GM23338 (cell line): ENCODE measurements around the gene HBD. TPM values are rescaled to one million over a fixed set of nuclear protein-coding genes. Genes with fewer than 3 reads are reported as not detected.

ENCODE experiments used
- ATAC-seq: fragments of 200-7000 bp; cut with Tn5 transposase; 3 replicates; pipeline ENCODE4 v1.9.1; 2020
- DNase-seq: peaks from one replicate; pipeline ENCODE4 v3.0.0-alpha.2; 2015; ENCODE audit warnings: low spot score
- H2AFZ ChIP-seq: fragments of 200-600 bp; sonication (generic); 2 replicates; pipeline ENCODE4 v1.8.0; 2016; ENCODE audit warnings: antibody characterized with exemption, mild to moderate bottlenecking, moderate library complexity
- H3F3A ChIP-seq: fragments of 200-600 bp; sonication (generic); replicated peaks from 2 replicates; pipeline ENCODE4 v1.8.0; 2017; ENCODE audit warnings: antibody characterized with exemption, mixed run types, low read depth
- H3K27ac ChIP-seq: fragments of 200-600 bp; sonication (generic); 2 replicates; pipeline ENCODE4 v1.6.1; 2016; ENCODE audit warnings: low read depth
- H3K27me3 ChIP-seq: fragments of 200-600 bp; sonication (generic); 2 replicates; pipeline ENCODE4 v1.8.0; 2016; ENCODE audit warnings: mild to moderate bottlenecking, mixed run types, moderate library complexity; ENCODE audit not compliant: insufficient read depth
- H3K36me3 ChIP-seq: fragments of 200-600 bp; sonication (generic); 2 replicates; pipeline ENCODE4 v1.8.0; 2016; ENCODE audit warnings: mild to moderate bottlenecking; ENCODE audit not compliant: insufficient read depth
- H3K4me1 ChIP-seq: fragments of 200-600 bp; sonication (generic); 2 replicates; pipeline ENCODE4 v1.8.0; 2016; ENCODE audit warnings: mild to moderate bottlenecking, moderate library complexity; ENCODE audit not compliant: insufficient read depth
- H3K4me2 ChIP-seq: fragments of 200-600 bp; sonication (generic); 2 replicates; pipeline ENCODE4 v1.7.1; 2017; ENCODE audit warnings: mixed run types
- H3K4me3 ChIP-seq: fragments of 200-600 bp; sonication (generic); 2 replicates; pipeline ENCODE4 v1.6.1; 2016; ENCODE audit warnings: mixed run types
- H3K79me2 ChIP-seq: fragments of 200-600 bp; sonication (generic); replicated peaks from 2 replicates; pipeline ENCODE4 v1.8.0; 2017; ENCODE audit warnings: mild to moderate bottlenecking; ENCODE audit not compliant: insufficient read depth
- H3K9me2 ChIP-seq: fragments of 200-600 bp; sonication (generic); 2 replicates; pipeline ENCODE4 v1.8.0; 2017; ENCODE audit not compliant: insufficient read depth
- H4K20me1 ChIP-seq: fragments of 200-600 bp; sonication (generic); replicated peaks from 2 replicates; pipeline ENCODE4 v1.8.0; 2017; ENCODE audit warnings: mild to moderate bottlenecking; ENCODE audit not compliant: insufficient read depth
- H3K27ac Mint-ChIP-seq: 2 replicates; pipeline ENCODE4 v1.8.0; 2020; ENCODE audit warnings: inconsistent platforms, mild to moderate bottlenecking, moderate library complexity, mixed read lengths
- H3K27me3 Mint-ChIP-seq: 3 replicates; pipeline ENCODE4 v1.8.0; 2022; ENCODE audit warnings: low read depth, mild to moderate bottlenecking, moderate library complexity, mixed read lengths, inconsistent platforms; ENCODE audit not compliant: insufficient read depth, poor library complexity
- H3K36me3 Mint-ChIP-seq: 3 replicates; pipeline ENCODE4 v1.8.0; 2021; ENCODE audit warnings: low read depth, mild to moderate bottlenecking, inconsistent platforms, moderate library complexity, mixed read lengths
- H3K4me1 Mint-ChIP-seq: 3 replicates; pipeline ENCODE4 v1.8.0; 2020; ENCODE audit warnings: mild to moderate bottlenecking, inconsistent platforms, mixed read lengths
- H3K4me3 Mint-ChIP-seq: 3 replicates; pipeline ENCODE4 v1.8.0; 2021; ENCODE audit warnings: moderate library complexity, mild to moderate bottlenecking, inconsistent platforms, mixed read lengths
- H3K9me3 Mint-ChIP-seq: 3 replicates; pipeline ENCODE4 v1.8.0; 2020; ENCODE audit warnings: moderate library complexity, mild to moderate bottlenecking, inconsistent platforms, mixed read lengths
- CREB1 ChIP-seq: fragments of 250-450 bp; sonication (Bioruptor Pico); IDR thresholded peaks from 2 replicates; pipeline ENCODE4 v1.5.0; 2020; ENCODE audit warnings: low read depth, mild to moderate bottlenecking, moderate library complexity
- EZH2 ChIP-seq: fragments of 200-600 bp; sonication (generic); IDR thresholded peaks from one replicate; pipeline ENCODE4 v1.8.0; 2017; ENCODE audit warnings: antibody characterized with exemption, mild to moderate bottlenecking, low read depth; ENCODE audit not compliant: unreplicated experiment
- EZH2phosphoT487 ChIP-seq: fragments of 200-600 bp; sonication (generic); IDR thresholded peaks from one replicate; pipeline ENCODE4 v1.8.1; 2018; ENCODE audit warnings: antibody characterized with exemption; ENCODE audit not compliant: unreplicated experiment
- JUNB ChIP-seq: IDR thresholded peaks from one replicate; pipeline ENCODE4 v1.6.1; 2016; ENCODE audit warnings: antibody characterized with exemption; ENCODE audit not compliant: unreplicated experiment
- NANOG ChIP-seq: IDR thresholded peaks from 2 replicates; pipeline ENCODE4 v1.6.1; 2016; ENCODE audit warnings: antibody characterized with exemption, borderline replicate concordance
- POLR2AphosphoS5 ChIP-seq: IDR thresholded peaks from 2 replicates; pipeline ENCODE4 v1.6.1; 2016; ENCODE audit warnings: antibody characterized with exemption, low read depth
- STAT1 ChIP-seq: IDR thresholded peaks from one replicate; pipeline ENCODE4 v1.6.1; 2016; ENCODE audit warnings: antibody characterized with exemption; ENCODE audit not compliant: unreplicated experiment
- ZNF114 ChIP-seq: fragments of 250-450 bp; sonication (Bioruptor Pico); IDR thresholded peaks from 2 replicates; pipeline ENCODE4 v1.5.0; 2020; ENCODE audit warnings: mild to moderate bottlenecking, moderate library complexity
- ZNF331 ChIP-seq: fragments of 250-450 bp; sonication (Bioruptor Pico); IDR thresholded peaks from 2 replicates; pipeline ENCODE4 v1.5.0; 2020; ENCODE audit warnings: low read depth, mild to moderate bottlenecking, moderate library complexity
- polyA plus RNA-seq: library from polyadenylated mRNA; unstranded; fragments of >200 nt; fragmentation: Nextera tagmentation; extraction: Ambion mirVana; gene quantifications from 2 replicates; pipeline ENCODE4 v1.2.1, GENCODE V29; 2016
- total RNA-seq: library from RNA; depleted of rRNA; stranded (reverse); fragments of >200 nt; shearing (Covaris generic); gene quantifications from 2 replicates; pipeline ENCODE4 v1.2.3, GENCODE V29; 2014
- TF ChIP-seq, protein P1 (sequence below): IDR thresholded peaks from one replicate; pipeline ENCODE4 v1.6.1; 2018; ENCODE audit warnings: antibody characterized with exemption; ENCODE audit not compliant: unreplicated experiment
- TF ChIP-seq, protein P2 (sequence below): IDR thresholded peaks from 2 replicates; pipeline ENCODE4 v1.6.1; 2016; ENCODE audit warnings: antibody characterized with exemption
- TF ChIP-seq, protein P3 (sequence below): fragments of 250-450 bp; sonication (Bioruptor Pico); IDR thresholded peaks from 2 replicates; pipeline ENCODE4 v1.5.0; 2020; ENCODE audit warnings: mild to moderate bottlenecking, moderate library complexity

Gene HBD
- total and polyA plus RNA-seq, 2 experiments from 2014 or later = not detected

GRCh38 chr11:5233307-5233706, 976 bp downstream of the HBD start:
- Mint-ChIP-seq H3K36me3 (no peaks in the 10 kb centered on the region), H3K4me3 (no peak overlapping the region), H3K27ac (no peak overlapping the region), H3K9me3 (no peaks in the 10 kb centered on the region), H3K4me1 (no peaks in the 10 kb centered on the region), H3K27me3 (no peaks in the 10 kb centered on the region)
- no peaks in the 10 kb centered on the region for H3F3A ChIP-seq
- H3K27ac ChIP-seq = no peak overlapping the region
- no peak overlapping the region for H3K4me2 ChIP-seq
- DNase-seq = no peak
- H3K79me2 ChIP-seq = no peaks in the 10 kb centered on the region
- H3K4me1 ChIP-seq = no peaks in the 10 kb centered on the region
- no peaks in the 10 kb centered on the region for H3K9me2 ChIP-seq
- no peak overlapping the region for H2AFZ ChIP-seq
- H3K4me3 ChIP-seq = no peak overlapping the region
- H4K20me1 ChIP-seq = no peaks in the 10 kb centered on the region
- H3K36me3 ChIP-seq = no peaks in the 10 kb centered on the region
- H3K27me3 ChIP-seq = no peaks in the 10 kb centered on the region
- ATAC-seq = no peak
- no peak for TF ChIP-seq ZNF331

- Histone ChIP-seq H2AFZ (no peak overlapping the region), H3K27me3 (no peaks in the 10 kb centered on the region), H3K27ac (no peak overlapping the region), H3K79me2 (no peaks in the 10 kb centered on the region), H3K4me3 (no peak overlapping the region), H3K9me2 (no peaks in the 10 kb centered on the region), H4K20me1 (no peaks in the 10 kb centered on the region), H3F3A (no peaks in the 10 kb centered on the region), H3K36me3 (no peaks in the 10 kb centered on the region), H3K4me1 (no peaks in the 10 kb centered on the region), H3K4me2 (no peak overlapping the region)
- no peak for ATAC-seq
- Mint-ChIP-seq H3K27me3 (no peaks in the 10 kb centered on the region), H3K36me3 (no peaks in the 10 kb centered on the region), H3K4me3 (no peak overlapping the region), H3K4me1 (no peaks in the 10 kb centered on the region), H3K27ac (no peak overlapping the region), H3K9me3 (no peaks in the 10 kb centered on the region)
- no peak for DNase-seq
- no peak for TF ChIP-seq JUNB
- TF ChIP-seq CREB1 (CRISPR knock-in tag) = no peak
- no peak for TF ChIP-seq EZH2
- TF ChIP-seq POLR2AphosphoS5 = no peak
- no peak for TF ChIP-seq STAT1
- TF ChIP-seq, protein P1, sequence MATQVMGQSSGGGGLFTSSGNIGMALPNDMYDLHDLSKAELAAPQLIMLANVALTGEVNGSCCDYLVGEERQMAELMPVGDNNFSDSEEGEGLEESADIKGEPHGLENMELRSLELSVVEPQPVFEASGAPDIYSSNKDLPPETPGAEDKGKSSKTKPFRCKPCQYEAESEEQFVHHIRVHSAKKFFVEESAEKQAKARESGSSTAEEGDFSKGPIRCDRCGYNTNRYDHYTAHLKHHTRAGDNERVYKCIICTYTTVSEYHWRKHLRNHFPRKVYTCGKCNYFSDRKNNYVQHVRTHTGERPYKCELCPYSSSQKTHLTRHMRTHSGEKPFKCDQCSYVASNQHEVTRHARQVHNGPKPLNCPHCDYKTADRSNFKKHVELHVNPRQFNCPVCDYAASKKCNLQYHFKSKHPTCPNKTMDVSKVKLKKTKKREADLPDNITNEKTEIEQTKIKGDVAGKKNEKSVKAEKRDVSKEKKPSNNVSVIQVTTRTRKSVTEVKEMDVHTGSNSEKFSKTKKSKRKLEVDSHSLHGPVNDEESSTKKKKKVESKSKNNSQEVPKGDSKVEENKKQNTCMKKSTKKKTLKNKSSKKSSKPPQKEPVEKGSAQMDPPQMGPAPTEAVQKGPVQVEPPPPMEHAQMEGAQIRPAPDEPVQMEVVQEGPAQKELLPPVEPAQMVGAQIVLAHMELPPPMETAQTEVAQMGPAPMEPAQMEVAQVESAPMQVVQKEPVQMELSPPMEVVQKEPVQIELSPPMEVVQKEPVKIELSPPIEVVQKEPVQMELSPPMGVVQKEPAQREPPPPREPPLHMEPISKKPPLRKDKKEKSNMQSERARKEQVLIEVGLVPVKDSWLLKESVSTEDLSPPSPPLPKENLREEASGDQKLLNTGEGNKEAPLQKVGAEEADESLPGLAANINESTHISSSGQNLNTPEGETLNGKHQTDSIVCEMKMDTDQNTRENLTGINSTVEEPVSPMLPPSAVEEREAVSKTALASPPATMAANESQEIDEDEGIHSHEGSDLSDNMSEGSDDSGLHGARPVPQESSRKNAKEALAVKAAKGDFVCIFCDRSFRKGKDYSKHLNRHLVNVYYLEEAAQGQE = no peak
- no peak for TF ChIP-seq NANOG
- no peak for TF ChIP-seq ZNF114 (CRISPR knock-in tag)
- TF ChIP-seq EZH2phosphoT487 = no peak
- TF ChIP-seq, protein P2, sequence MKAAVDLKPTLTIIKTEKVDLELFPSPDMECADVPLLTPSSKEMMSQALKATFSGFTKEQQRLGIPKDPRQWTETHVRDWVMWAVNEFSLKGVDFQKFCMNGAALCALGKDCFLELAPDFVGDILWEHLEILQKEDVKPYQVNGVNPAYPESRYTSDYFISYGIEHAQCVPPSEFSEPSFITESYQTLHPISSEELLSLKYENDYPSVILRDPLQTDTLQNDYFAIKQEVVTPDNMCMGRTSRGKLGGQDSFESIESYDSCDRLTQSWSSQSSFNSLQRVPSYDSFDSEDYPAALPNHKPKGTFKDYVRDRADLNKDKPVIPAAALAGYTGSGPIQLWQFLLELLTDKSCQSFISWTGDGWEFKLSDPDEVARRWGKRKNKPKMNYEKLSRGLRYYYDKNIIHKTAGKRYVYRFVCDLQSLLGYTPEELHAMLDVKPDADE = no peak
- TF ChIP-seq, protein P3, sequence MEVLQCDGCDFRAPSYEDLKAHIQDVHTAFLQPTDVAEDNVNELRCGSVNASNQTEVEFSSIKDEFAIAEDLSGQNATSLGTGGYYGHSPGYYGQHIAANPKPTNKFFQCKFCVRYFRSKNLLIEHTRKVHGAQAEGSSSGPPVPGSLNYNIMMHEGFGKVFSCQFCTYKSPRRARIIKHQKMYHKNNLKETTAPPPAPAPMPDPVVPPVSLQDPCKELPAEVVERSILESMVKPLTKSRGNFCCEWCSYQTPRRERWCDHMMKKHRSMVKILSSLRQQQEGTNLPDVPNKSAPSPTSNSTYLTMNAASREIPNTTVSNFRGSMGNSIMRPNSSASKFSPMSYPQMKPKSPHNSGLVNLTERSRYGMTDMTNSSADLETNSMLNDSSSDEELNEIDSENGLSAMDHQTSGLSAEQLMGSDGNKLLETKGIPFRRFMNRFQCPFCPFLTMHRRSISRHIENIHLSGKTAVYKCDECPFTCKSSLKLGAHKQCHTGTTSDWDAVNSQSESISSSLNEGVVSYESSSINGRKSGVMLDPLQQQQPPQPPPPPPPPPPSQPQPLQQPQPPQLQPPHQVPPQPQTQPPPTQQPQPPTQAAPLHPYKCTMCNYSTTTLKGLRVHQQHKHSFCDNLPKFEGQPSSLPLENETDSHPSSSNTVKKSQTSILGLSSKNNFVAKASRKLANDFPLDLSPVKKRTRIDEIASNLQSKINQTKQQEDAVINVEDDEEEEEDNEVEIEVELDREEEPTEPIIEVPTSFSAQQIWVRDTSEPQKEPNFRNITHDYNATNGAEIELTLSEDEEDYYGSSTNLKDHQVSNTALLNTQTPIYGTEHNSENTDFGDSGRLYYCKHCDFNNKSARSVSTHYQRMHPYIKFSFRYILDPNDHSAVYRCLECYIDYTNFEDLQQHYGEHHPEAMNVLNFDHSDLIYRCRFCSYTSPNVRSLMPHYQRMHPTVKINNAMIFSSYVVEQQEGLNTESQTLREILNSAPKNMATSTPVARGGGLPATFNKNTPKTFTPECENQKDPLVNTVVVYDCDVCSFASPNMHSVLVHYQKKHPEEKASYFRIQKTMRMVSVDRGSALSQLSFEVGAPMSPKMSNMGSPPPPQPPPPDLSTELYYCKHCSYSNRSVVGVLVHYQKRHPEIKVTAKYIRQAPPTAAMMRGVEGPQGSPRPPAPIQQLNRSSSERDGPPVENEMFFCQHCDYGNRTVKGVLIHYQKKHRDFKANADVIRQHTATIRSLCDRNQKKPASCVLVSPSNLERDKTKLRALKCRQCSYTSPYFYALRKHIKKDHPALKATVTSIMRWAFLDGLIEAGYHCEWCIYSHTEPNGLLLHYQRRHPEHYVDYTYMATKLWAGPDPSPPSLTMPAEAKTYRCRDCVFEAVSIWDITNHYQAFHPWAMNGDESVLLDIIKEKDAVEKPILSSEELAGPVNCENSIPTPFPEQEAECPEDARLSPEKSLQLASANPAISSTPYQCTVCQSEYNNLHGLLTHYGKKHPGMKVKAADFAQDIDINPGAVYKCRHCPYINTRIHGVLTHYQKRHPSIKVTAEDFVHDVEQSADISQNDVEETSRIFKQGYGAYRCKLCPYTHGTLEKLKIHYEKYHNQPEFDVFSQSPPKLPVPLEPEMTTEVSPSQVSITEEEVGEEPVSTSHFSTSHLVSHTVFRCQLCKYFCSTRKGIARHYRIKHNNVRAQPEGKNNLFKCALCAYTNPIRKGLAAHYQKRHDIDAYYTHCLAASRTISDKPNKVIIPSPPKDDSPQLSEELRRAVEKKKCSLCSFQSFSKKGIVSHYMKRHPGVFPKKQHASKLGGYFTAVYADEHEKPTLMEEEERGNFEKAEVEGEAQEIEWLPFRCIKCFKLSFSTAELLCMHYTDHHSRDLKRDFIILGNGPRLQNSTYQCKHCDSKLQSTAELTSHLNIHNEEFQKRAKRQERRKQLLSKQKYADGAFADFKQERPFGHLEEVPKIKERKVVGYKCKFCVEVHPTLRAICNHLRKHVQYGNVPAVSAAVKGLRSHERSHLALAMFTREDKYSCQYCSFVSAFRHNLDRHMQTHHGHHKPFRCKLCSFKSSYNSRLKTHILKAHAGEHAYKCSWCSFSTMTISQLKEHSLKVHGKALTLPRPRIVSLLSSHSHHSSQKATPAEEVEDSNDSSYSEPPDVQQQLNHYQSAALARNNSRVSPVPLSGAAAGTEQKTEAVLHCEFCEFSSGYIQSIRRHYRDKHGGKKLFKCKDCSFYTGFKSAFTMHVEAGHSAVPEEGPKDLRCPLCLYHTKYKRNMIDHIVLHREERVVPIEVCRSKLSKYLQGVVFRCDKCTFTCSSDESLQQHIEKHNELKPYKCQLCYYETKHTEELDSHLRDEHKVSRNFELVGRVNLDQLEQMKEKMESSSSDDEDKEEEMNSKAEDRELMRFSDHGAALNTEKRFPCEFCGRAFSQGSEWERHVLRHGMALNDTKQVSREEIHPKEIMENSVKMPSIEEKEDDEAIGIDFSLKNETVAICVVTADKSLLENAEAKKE (CRISPR knock-in tag) = no peak
- TF ChIP-seq ZNF331 = no peak
Measured at GRCh38 chr11:5232821-5233220, 1.5 kb downstream of the HBD start.
